Measurements from ENCODE around the gene MAP7D2.

- no peak for TF ChIP-seq JDP2 (CRISPR knock-in tag; IDR thresholded peaks at IDR 0.05; ENCODE audit: borderline replicate concordance)
- no peak for TF ChIP-seq NFIC (IDR thresholded peaks at IDR 0.05; ENCODE audit: low read length)
- TF ChIP-seq ZNF674 (CRISPR knock-in tag; IDR thresholded peaks at IDR 0.05; ENCODE audit: low read depth) = no peak
- no peak for TF ChIP-seq HDAC6 (IDR thresholded peaks at IDR 0.05; ENCODE audit: low read depth, low read length)
- no peak for TF ChIP-seq SIN3B (IDR thresholded peaks at IDR 0.05; ENCODE audit: low read length)
- TF ChIP-seq ARNT2 (CRISPR knock-in tag; IDR thresholded peaks at IDR 0.05; ENCODE audit: low read depth) = no peak
These were observed 134.8 kb downstream of the MAP7D2 start for GRCh38 chrX:19981947-19982346.

Measured in HepG2 (cell line).